ENCODE measurements around the gene ASB15.

Gene ASB15

DNA sequence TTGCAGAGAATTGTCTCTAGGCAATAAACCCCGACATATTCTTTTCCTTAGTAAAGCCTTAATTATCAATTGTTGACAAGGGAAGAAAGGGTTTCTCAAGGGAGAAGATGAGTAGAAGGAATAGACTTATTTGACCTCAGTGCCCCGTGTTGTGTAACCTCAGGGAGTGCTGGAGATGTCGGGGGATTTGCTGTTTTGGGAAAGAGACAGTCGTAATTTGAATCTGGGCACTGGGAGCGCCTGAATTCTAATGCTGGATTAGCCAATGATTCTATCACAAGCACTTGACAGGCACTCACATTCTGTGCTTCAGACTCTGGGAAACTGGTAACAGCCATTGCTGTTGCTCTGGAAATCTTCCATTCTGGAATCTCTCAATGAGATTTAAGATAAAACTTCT, 40.3 kb downstream of the ASB15 start:
- no peaks in the 10 kb centered on the region for H3K79me2 ChIP-seq
- H3K4me3 ChIP-seq (ENCODE audit: low read depth, low read length) = no peak overlapping the region
- H3K27me3 ChIP-seq (ENCODE audit: control insufficient read depth, insufficient read depth, low read length) = no peaks in the 10 kb centered on the region
- peak overlapping the region; percentile 38 for H2AFZ ChIP-seq
- no peak overlapping the region for H3K4me2 ChIP-seq (ENCODE audit: low read length)
- TF ChIP-seq, protein P1, sequence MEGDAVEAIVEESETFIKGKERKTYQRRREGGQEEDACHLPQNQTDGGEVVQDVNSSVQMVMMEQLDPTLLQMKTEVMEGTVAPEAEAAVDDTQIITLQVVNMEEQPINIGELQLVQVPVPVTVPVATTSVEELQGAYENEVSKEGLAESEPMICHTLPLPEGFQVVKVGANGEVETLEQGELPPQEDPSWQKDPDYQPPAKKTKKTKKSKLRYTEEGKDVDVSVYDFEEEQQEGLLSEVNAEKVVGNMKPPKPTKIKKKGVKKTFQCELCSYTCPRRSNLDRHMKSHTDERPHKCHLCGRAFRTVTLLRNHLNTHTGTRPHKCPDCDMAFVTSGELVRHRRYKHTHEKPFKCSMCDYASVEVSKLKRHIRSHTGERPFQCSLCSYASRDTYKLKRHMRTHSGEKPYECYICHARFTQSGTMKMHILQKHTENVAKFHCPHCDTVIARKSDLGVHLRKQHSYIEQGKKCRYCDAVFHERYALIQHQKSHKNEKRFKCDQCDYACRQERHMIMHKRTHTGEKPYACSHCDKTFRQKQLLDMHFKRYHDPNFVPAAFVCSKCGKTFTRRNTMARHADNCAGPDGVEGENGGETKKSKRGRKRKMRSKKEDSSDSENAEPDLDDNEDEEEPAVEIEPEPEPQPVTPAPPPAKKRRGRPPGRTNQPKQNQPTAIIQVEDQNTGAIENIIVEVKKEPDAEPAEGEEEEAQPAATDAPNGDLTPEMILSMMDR (IDR thresholded peaks at IDR 0.05) = no peak
- H3K9me3 ChIP-seq (ENCODE audit: control insufficient read depth, low read length) = no peaks in the 10 kb centered on the region
- no peak overlapping the region for H3K9ac ChIP-seq
- no peak overlapping the region for H3K27ac ChIP-seq
- peaks cover 36% of the 10 kb centered on the region for H3K4me1 ChIP-seq
- no peaks in the 10 kb centered on the region for H3K36me3 ChIP-seq (ENCODE audit: control insufficient read depth, insufficient read depth, low read length)

DNA sequence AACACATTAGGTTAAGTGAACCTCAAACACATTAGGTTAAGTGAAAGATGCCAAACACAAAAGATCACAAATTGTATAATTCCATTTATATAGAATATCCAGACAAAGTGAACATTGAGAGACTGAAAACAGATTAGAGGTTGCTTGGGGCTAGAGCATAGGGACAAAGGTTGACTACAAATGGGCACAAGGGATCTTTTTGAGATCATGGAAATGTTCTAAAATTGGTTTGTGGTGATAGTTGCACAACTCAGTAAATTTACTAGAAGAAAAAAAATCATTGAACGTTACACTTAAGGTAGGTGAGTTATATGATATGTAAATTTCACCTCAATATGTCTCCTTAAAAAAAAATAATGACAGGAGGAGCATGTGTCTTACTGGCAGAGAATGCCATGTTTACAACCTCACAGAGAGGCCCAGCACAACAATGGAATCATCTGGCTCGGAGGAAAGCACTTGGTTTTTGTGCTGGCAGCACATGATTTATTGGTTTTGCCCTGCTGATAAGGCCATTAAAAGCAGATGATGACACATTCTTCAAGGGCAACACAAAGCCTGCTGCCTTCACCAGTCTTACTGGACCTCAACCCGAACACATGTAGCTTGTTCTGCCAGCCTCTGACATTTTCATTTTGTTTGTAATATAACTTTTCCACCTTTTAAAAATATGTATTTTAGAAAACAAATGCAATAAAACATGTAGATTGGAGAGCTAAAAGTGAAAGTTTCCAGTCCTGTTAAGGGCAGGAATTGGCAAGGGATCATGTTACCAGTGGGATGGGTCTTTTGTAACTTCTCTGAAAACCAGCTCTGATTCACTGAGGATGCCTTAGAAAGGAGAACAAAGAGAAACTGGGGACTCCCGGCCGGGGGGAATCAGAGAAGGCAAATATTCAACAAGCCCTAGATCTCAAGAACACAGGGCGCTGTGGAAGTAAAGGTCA, 42.1 kb downstream of the ASB15 start:
- Histone ChIP-seq H3K27me3 (ENCODE audit: control insufficient read depth, insufficient read depth, low read length) (no peaks in the 10 kb centered on the region), H3K4me2 (ENCODE audit: low read length) (peak overlapping the region; percentile 36), H3K9ac (no peak overlapping the region), H3K36me3 (ENCODE audit: control insufficient read depth, insufficient read depth, low read length) (no peaks in the 10 kb centered on the region), H3K79me2 (no peaks in the 10 kb centered on the region), H3K4me3 (ENCODE audit: low read depth, low read length) (no peak overlapping the region), H3K27ac (peak overlapping the region; percentile 87), H3K4me1 (peaks cover 35% of the 10 kb centered on the region), H3K9me3 (ENCODE audit: control insufficient read depth, low read length) (no peaks in the 10 kb centered on the region), H2AFZ (peak overlapping the region; percentile 65)
- TF ChIP-seq, protein P1 (IDR thresholded peaks at IDR 0.05) = no peak

DNA sequence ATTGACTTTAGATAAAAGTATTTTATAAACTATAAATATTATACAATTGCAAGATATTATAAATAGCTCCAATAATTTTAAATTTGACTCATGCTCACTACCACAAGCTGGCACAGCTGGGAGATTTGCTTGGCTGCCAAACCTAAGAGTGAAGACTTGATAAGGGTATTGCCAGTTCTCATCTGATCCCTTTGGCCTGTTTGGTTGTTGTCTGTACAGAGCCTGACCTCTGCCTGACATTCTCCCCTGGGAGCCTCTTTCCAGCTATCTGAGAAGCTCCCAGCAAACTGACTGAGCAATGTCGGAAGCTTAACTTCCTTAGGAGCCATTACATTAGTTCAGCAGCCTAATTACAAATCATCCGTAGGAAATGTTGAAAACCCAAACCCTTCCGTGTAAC, 43.9 kb downstream of the ASB15 start:
- Histone ChIP-seq H3K36me3 (ENCODE audit: control insufficient read depth, insufficient read depth, low read length) (no peaks in the 10 kb centered on the region), H3K4me3 (ENCODE audit: low read depth, low read length) (no peak overlapping the region), H3K27me3 (ENCODE audit: control insufficient read depth, insufficient read depth, low read length) (no peaks in the 10 kb centered on the region), H3K9me3 (ENCODE audit: control insufficient read depth, low read length) (no peaks in the 10 kb centered on the region), H3K4me1 (peaks cover 37% of the 10 kb centered on the region), H3K27ac (peak overlapping the region; percentile 87), H2AFZ (peak overlapping the region; percentile 77), H3K9ac (no peak overlapping the region), H3K4me2 (ENCODE audit: low read length) (no peak overlapping the region), H3K79me2 (no peaks in the 10 kb centered on the region)
- TF ChIP-seq, protein P1 (IDR thresholded peaks at IDR 0.05) = no peak

DNA sequence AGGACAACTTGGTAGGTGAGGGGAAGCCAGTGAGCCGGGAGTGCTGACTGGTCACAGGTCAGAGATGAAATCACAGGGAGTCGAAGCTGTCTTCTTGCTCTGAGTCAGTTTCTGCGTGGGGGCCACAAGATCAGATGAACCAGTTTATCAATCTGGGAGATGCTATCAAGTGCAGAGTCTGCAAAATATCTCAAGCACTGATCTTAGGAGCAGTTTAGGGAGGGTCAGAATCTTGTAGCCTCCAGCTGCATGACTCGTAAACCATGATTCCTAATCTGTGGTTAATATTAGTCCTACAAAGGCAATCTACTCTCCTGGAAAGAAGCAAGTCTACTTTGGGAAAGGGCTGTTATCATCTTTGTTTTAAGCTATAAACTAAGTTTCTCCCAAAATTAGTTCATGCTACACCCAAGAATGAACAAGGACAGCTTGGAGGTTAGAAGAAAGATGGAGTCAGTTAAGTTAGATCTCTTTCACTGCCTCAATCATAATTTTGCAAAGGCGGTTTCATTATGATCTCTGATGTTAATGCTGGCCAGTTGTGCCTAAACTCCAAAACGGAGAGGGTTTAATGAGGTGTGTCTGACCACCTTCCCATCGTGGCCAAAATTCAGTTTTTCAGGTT, 45.6 kb downstream of the ASB15 start:
- Histone ChIP-seq H3K9me3 (ENCODE audit: control insufficient read depth, low read length) (no peaks in the 10 kb centered on the region), H2AFZ (peak overlapping the region; percentile 67), H3K4me3 (ENCODE audit: low read depth, low read length) (no peak overlapping the region), H3K36me3 (ENCODE audit: control insufficient read depth, insufficient read depth, low read length) (no peaks in the 10 kb centered on the region), H3K27me3 (ENCODE audit: control insufficient read depth, insufficient read depth, low read length) (no peaks in the 10 kb centered on the region), H3K27ac (peak overlapping the region; percentile 36), H3K79me2 (no peaks in the 10 kb centered on the region), H3K4me2 (ENCODE audit: low read length) (no peak overlapping the region), H3K9ac (no peak overlapping the region), H3K4me1 (peaks cover 38% of the 10 kb centered on the region)
- TF ChIP-seq, protein P1 (IDR thresholded peaks at IDR 0.05) = no peak
